GM21390 (cell line): ENCODE measurements around the gene MINPP1.
"Not testable (repeated sequence)": the region's sequence is repeated elsewhere in the genome, so short reads cannot be mapped to it uniquely, and the experiment has no call there.

Source experiments
- ATAC-seq: cut with Tn5 transposase; IDR thresholded peaks from one replicate; pipeline ENCODE4 v1.9.1; 2021; ENCODE audit not compliant: unreplicated experiment

Gene MINPP1, protein sequence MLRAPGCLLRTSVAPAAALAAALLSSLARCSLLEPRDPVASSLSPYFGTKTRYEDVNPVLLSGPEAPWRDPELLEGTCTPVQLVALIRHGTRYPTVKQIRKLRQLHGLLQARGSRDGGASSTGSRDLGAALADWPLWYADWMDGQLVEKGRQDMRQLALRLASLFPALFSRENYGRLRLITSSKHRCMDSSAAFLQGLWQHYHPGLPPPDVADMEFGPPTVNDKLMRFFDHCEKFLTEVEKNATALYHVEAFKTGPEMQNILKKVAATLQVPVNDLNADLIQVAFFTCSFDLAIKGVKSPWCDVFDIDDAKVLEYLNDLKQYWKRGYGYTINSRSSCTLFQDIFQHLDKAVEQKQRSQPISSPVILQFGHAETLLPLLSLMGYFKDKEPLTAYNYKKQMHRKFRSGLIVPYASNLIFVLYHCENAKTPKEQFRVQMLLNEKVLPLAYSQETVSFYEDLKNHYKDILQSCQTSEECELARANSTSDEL

DNA sequence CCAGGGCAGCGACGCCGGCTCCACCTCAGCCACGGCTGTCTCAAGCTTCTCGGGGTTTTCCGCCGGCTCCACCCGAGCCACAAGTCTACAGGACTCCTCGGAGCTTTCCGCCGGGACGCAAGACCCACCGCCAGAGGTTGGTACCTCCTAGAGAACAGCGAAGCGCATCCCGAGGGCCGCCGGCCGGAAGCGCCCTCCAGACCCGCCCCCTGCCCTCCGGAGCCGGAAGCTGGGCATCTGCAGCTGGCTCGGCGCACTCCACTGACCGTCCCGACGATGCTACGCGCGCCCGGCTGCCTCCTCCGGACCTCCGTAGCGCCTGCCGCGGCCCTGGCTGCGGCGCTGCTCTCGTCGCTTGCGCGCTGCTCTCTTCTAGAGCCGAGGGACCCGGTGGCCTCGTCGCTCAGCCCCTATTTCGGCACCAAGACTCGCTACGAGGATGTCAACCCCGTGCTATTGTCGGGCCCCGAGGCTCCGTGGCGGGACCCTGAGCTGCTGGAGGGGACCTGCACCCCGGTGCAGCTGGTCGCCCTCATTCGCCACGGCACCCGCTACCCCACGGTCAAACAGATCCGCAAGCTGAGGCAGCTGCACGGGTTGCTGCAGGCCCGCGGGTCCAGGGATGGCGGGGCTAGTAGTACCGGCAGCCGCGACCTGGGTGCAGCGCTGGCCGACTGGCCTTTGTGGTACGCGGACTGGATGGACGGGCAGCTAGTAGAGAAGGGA lies at the start of gene MINPP1:
TSS of gene MINPP1 (plus strand) at position 254 of the 726 bp plus-strand sequence. CDS start at position 277, 23 bp downstream.
- ATAC-seq, result peak; percentile 88

DNA sequence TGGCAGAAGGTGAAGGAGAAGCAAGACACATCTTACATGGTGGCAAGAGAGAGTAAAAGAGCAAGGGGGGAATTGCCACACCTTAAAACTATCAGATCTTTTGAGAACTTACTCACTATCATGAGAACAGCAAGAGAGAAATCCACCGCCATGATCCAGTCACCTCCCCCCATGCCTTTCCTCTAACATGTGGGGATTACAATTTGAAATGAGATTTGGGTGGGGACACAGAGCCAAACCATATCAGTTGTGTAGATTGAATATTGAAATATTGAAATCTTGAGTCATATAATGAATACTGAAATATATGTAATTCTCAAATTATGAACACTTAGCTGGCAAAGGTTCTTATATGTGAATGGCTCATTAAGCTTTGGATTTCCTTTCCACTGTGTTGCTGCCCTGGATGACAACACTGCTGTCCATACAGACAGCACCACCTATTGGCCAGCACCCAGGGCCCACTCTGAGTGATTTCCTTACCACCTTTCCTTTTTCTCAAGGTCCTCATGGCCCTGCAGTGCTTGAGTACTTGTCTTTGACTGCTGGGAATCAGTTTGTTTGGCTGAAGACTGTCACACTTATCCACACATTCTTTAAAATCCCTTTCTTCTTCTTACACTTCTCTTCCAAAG lies 48.0 kb upstream of the MINPP1 start:
- not testable (repeated sequence) for ATAC-seq

DNA sequence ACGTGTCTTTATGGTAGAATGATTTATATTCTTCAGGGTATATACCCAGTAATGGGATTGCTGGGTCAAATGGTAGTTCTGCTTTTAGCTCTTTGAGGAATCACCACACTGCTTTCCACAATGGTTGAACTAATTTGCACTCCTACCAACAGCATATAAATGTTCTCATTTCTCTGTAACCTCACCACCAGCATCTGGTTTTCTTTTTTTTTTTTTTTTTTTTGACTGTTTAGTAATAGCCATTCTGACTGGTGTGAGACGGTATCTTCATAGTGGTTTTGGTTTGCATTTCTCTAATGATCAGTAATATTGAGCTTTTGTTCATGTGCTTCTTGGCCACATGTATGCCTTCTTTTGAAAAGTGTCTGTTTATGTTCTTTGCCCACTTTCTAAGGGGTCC lies 42.9 kb upstream of the MINPP1 start:
- peak; percentile 58 for ATAC-seq

DNA sequence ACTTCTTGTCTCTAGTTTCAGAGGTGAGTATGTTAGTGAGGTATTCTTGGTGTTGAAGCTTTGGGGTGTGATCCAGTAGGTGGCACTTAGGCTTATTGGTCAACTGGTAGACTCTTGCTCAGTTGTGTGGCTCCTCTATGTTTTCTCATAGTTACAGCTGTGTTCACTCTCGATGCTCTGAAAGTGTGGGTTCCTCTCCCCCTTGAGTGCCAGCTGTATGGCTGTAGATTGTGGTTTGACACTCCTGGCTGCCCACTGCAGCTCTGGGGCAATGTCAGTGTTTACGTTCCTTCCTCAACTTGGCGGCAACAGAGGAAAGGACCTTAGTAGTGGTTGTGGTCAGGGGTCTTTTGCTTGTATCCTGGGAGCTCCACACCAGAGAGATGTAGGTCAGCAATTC lies 37.8 kb upstream of the MINPP1 start:
- ATAC-seq, result not testable (repeated sequence)

DNA sequence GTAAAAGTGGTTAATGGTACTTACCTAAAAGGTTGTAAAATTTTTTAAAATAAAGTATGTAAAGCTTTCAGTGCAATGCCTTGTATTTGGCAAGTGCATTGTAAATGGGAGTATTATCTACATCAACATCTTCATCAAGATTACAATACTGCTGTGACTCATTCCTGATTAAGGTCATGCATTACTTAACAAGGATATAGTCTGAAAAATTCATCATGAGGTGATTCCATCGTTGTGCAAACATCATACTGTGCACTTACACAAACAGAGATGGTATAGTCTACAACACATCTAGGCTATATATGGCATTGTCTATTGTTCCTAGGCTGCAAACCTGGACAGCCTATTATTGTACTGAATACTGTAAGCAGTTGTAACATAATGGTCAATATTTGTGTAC lies 16.0 kb upstream of the MINPP1 start:
- not testable (repeated sequence) for ATAC-seq

DNA sequence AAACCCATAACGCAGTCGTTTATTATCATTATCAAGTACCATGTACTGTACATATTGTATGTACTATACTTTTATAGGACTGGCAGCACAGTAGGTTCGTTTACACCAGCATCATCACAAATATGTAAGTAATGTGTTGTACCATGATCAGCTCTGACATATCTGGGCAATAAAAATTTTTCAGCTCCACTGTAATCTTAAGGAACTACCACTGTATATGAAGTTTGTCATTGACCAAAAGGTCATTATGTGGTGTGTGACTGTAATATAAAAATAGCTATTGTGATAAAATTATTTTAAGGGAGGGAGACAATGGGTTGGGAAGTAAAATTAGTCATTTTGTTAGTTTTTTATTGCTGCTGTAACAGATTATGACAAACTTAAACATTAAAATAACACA lies 14.4 kb upstream of the MINPP1 start:
- not testable (repeated sequence) for ATAC-seq

DNA sequence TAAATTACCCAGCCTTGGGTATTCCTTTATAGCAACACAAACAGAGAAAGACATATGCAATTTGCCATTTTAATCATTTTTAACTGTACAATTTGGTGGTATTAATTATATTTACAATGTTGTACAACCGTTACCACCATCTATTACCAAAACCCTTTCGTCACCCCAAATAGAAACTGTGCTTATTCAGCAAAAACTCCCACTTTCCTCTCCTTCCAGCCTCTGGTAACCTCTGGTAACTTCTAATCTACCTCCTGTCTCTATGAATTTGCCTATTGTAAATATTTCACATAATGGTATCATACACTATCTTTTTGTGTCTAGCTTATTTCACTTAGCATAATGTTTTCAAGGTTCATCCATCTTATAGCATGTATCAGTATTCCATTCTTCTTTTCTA lies 12.2 kb upstream of the MINPP1 start:
- ATAC-seq, result not testable (repeated sequence)

DNA sequence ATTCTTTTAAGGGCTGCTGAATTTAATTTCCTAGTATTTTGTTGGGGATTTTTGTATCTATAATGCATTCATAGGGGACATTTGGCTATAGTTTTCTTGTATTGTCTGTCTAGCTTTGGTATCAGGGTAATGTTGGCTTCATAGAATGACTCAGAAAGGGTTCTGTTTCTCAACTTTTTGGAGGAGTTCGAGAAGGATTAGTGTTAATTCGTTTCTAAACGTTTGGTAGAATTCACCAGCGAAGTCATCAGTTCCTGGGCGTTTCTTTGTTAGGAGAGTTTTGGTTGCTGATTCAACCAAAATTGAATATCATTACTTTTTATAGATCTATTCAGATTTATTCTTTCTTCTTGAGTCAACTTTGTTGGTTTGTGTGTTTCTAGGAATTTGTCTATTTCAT lies 9.2 kb upstream of the MINPP1 start:
- ATAC-seq, result not testable (repeated sequence)

DNA sequence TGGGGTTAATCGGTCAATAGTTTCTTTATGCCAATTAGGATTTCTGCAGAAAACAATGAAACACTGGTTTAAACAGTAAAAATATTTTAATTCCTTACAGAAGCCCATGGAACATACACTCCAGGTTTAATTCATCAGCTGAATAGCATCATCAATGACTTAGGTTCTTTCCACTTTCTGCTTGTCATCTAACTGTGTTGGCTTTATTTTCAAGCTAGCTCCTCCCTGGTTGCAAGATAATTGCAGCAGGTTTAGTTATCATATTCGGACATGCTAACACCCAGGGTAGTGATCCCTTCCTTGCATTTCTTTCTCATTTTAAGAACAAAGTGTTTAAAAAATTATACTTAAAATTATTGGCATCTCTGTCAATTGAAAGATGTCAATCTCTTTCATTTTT lies 7.3 kb upstream of the MINPP1 start:
- not testable (repeated sequence) for ATAC-seq

DNA sequence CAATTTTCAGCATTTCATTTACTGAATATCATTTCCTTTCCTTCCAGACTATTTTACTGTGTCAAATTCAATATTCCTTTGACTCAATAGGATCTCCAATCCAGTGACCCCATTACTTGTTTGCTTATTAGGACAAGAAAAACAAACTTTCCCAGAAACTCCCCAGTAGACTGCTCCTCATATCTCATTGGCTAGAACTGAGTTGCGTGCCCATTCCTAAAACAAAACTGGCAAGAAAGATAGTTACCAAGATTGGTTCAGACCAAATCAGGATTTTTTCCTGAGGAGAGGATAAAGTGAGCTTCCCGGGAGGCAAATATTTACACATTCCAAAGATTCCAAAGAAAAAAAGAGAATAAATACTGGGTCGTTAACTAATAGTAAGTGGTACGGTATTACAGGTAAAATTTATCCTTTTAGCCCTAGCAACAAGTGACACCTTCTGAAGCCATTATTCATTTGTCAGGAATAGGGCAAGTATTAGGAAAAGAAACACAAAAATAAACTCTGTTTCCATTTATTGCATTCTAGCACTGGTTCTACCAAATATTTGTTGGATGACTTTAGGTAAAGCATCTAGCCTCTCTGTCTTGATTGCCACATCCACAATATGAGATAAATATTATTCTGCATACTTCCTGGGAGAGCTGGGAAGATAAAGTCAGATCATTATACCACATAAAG lies 6.4 kb upstream of the MINPP1 start:
- not testable (repeated sequence) for ATAC-seq

DNA sequence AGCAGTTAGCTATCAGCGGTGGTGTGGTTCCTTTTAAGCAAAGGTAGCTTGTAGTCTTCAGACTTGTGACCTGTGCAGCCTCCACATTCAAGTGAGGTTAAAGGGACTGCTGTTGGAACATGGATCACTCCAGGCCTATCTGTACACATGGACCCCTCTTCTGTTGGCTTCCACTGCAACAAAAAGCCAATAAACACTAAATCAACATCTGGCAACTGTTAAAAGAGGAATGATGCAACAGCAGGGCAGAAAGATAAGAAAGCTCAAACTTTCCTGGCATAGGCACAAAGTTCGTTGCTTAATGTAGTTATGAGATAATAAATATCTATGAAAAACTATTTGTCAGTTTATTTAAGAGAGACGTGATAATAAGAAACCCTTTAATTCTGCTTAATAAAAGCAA lies 4.0 kb upstream of the MINPP1 start:
- ATAC-seq, result no peak

DNA sequence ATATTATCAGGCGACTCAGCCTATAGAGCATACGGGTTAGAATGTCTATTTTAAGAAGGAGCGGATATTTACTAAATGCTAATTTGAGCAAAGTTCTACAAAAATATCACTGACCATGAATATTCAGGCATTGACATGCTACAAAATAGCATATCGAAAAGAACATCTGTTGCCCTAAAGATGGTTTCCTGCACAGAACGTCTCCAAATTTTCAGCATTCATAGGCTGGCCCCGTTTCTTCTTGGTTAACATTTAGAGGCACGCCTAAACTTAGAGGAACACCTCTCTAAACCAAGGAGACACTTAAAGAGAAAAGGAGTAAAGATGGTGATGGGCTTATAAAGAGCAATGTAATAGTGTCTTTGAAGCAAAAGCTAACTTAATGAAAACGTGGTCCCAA lies 1.3 kb upstream of the MINPP1 start:
- no peak for ATAC-seq

DNA sequence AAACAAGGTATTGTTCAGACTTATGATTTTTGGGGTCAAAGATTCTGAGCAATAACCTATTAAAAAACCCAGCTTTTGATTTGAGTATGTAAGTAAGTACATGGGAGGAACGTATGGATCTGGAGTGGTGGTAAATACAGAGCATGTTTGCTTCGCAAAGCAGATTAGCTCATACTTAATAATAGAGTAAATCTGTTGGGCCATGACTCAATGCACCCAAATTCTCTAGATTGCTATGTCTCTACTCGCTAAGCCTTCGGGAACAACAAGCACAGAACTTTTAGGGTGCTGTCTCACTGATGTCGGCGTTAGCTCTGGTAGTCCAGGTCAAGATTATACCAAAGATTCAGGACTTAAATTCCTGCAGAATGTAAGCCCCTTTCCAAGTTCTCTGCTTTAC lies 807 bp upstream of the MINPP1 start:
- ATAC-seq, result no peak

DNA sequence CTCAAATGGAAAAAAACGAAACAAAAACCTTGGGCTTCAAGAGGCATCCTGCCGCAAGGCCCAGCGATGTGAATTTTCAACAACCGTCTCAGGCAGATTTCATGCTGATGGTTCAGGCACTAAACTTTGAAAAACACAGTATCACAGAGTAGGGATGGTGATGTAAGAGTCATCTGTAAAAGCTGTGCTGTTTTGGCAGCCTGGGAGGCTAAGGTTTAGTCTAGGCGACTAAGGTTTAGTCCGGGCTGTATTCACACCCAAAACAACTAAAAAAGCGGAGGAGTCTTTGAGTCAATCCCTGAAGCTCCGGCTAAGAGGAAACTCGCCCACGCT lies 420 bp upstream of the MINPP1 start:
- ATAC-seq, result no peak

DNA sequence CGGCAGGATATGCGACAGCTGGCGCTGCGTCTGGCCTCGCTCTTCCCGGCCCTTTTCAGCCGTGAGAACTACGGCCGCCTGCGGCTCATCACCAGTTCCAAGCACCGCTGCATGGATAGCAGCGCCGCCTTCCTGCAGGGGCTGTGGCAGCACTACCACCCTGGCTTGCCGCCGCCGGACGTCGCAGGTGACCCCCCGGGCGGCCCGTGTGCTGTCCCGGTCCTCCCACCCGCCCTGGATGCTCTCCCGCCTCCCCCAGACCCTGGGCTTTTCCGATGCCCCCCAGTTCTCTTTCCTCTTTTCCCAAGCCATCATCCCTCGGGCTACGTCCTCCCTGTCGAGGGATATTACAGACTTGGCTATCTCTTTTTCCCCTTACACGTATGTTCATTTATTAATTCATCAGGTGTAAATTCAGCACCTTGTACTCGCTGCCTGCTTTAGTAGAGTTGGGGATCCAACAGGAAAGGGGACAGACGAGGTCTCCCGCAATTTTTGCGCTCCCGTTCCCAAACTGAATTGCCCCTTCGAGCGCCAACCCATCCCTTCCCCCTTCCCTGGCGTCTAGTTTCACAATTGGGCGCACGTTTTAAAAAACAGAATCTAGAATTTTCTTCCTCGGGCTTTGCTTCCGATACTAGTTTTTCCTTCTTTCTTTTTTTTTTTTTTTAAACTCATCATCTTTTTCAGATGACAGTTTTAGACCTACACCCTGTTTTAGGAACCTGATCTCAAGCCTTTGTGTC lies 846 bp downstream of the MINPP1 start:
- peak; percentile 59 for ATAC-seq

DNA sequence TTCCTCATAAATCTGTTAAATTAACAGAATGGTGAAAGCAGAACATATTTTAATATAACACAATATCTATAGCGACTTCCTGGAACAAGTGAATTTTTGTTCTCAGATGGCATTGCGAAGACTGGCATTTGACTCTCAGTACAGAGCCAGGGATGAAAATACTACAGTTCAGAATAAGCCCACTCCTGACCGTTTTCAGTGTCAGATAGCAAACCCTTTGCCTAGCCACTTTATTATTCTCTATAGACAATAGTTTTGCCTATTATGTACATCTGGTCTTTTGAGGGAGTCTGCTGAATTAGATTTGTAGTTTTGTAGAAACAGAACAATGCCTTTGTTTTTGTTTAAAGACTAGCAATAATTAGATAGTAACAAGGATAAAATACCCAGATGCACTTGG lies 2.3 kb downstream of the MINPP1 start:
- no peak for ATAC-seq

DNA sequence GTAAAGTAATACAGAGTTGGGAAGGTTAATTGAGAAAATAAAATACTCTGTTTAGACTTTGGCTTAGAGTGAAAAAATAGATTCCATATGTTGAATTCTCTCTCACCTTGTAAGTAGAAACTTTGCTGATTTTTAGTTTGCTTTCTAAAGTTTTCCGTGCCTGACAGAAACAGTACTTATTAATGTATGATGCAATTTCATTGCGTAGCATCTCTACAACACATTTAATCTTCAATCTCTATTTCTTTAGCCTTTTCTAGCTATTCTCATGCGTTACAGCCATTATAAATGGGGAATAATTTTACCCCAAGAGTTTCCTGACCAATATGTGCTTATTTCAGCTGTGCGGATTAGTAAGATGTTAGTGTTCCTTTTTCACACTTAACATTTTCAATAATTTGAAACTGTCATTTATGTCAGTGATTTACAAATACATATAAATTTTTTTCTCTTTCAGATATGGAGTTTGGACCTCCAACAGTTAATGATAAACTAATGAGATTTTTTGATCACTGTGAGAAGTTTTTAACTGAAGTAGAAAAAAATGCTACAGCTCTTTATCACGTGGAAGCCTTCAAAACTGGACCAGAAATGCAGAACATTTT lies 3.3 kb downstream of the MINPP1 start:
- ATAC-seq, result no peak

DNA sequence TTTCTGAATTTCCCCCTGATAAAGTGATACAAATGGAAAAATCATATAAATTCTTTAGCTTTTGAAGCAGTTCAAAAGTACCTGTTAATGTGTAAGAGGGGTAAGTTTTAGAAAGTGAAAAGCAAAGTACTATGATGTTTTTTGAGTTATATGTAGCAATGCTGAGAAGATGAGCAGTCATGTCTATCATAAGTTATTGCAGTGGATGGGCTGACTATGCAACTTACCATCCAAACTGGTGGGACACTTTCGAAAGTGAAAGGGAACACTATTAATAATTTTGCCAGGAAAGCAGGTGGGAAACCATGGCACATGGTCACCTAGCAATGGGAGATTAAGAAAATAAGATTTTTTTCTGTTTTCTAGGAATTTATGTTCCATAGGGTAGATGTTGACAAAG lies 4.1 kb downstream of the MINPP1 start:
- no peak for ATAC-seq

DNA sequence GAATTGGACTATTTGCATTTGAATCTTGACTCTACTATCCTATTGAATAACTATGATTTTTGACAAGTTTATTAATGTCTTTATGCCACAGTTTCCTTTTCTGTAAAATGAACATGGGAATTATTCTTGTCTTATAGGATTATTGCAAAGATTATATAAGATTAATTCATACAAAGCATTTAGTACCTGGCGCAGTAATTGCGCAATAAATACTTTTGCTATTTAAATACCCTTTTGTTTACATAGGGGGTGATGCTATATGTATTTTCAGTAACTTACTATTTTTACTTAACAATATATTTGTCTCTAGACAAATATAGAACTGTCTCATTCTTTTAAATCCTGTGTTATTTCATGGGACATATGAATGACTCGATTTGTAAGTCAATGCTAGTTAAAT lies 5.3 kb downstream of the MINPP1 start:
- ATAC-seq, result no peak

DNA sequence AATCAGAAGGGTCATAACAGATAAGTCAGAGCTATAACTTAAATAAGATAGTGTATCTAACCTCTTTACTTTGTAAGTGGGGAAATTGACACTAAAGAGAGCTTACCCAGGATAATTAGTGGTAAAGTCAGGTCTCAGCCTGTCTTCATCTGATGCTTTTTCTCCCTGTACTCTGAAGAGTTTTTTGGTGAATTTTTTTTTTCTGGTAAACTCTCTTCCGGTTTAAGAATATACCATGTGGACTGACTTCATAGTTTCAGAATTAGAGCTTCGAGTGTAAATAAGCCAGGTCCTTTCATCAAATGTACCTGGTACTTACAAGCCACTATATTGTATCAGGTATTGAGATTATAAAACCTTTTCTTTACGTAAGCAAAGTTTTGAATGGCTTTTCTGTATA lies 6.8 kb downstream of the MINPP1 start:
- ATAC-seq, result no peak
